HepG2 (cell line): Measurements from ENCODE around the gene IQCK. TPM values are rescaled to one million over a fixed set of nuclear protein-coding genes. Genes with fewer than 3 reads are reported as not detected.

Source experiments
- AFF4 ChIP-seq: sonication (generic); formaldehyde crosslinking; IDR thresholded peaks from 2 replicates; pipeline ENCODE4 v1.4.0; 2020; ENCODE audit warnings: missing genetic modification reagents
- ARID3A ChIP-seq: IDR thresholded peaks from 2 replicates; pipeline ENCODE4 v1.6.1; 2012; ENCODE audit warnings: low read depth, low read length, improper control_type of control experiment
- CBX1 ChIP-seq: IDR thresholded peaks from one replicate; pipeline ENCODE4 v1.6.1; 2016; ENCODE audit warnings: antibody characterized with exemption, low read depth
- CBX2 ChIP-seq, 2 experiments: fragments of 200-600 bp in 1 of 2; sonication (generic); formaldehyde crosslinking in 1 of 2; IDR thresholded peaks; 2 replicates each; pipeline versions ENCODE4 v1.7.0 to v1.8.1; 2018 to 2022; ENCODE audit warnings: low read depth in 2 of 2, low read length in 1 of 2, mild to moderate bottlenecking in 1 of 2, missing genetic modification reagents in 1 of 2
- HDAC6 ChIP-seq: fragments of 200-600 bp; sonication (generic); IDR thresholded peaks from 2 replicates; pipeline ENCODE4 v1.7.0; 2017; ENCODE audit warnings: mild to moderate bottlenecking, antibody characterized with exemption, low read length, low read depth
- LBX2 ChIP-seq: sonication (generic); formaldehyde crosslinking; IDR thresholded peaks from 2 replicates; pipeline ENCODE4 v1.5.0; 2020; ENCODE audit warnings: missing genetic modification reagents, mild to moderate bottlenecking, borderline replicate concordance
- NCOA2 ChIP-seq: sonication (generic); formaldehyde crosslinking; IDR thresholded peaks from 2 replicates; pipeline ENCODE4 v1.8.0; 2022; ENCODE audit warnings: inconsistent platforms
- NR2F2 ChIP-seq: IDR thresholded peaks from 2 replicates; pipeline ENCODE4 v1.6.1; 2012; ENCODE audit warnings: low read depth, inconsistent platforms, borderline replicate concordance
- NR3C1 ChIP-seq: sonication (generic); formaldehyde crosslinking; IDR thresholded peaks from 2 replicates; pipeline ENCODE4 v1.4.0; 2020; ENCODE audit warnings: missing genetic modification reagents
- ONECUT2 ChIP-seq: sonication (generic); formaldehyde crosslinking; IDR thresholded peaks from 2 replicates; pipeline ENCODE4 v1.4.0; 2020; ENCODE audit warnings: missing genetic modification reagents
- PHF20 ChIP-seq: sonication (generic); formaldehyde crosslinking; IDR thresholded peaks from 2 replicates; pipeline ENCODE4 v1.5.0; 2020; ENCODE audit warnings: mild to moderate bottlenecking, missing genetic modification reagents
- POLR2AphosphoS2 ChIP-seq: IDR thresholded peaks from 2 replicates; pipeline ENCODE4 v1.6.1; 2011; ENCODE audit warnings: low read depth, low read length, improper control_type of control experiment
- RARA ChIP-seq: IDR thresholded peaks from 2 replicates; pipeline ENCODE4 v1.6.1; 2016; ENCODE audit warnings: missing genetic modification reagents, missing compliant biosample characterization
- RARG ChIP-seq: sonication (generic); formaldehyde crosslinking; IDR thresholded peaks from 2 replicates; pipeline ENCODE4 v1.4.0; 2020; ENCODE audit warnings: low read depth, mild to moderate bottlenecking, missing genetic modification reagents
- SATB2 ChIP-seq: sonication (generic); formaldehyde crosslinking; IDR thresholded peaks from 2 replicates; pipeline ENCODE4 v1.5.0; 2020; ENCODE audit warnings: missing genetic modification reagents
- ZBTB25 ChIP-seq: IDR thresholded peaks from 2 replicates; pipeline ENCODE4 v1.6.1; 2018; ENCODE audit warnings: missing genetic modification reagents
- ZBTB42 ChIP-seq: sonication (generic); formaldehyde crosslinking; IDR thresholded peaks from 2 replicates; pipeline ENCODE4 v1.5.0; 2020; ENCODE audit warnings: mild to moderate bottlenecking, missing genetic modification reagents
- ZFP82 ChIP-seq: sonication (generic); formaldehyde crosslinking; IDR thresholded peaks from 2 replicates; pipeline ENCODE4 v1.5.1; 2020; ENCODE audit warnings: mild to moderate bottlenecking, missing genetic modification reagents, borderline replicate concordance
- ZNF224 ChIP-seq: sonication (generic); formaldehyde crosslinking; IDR thresholded peaks from 2 replicates; pipeline ENCODE4 v1.5.0; 2020; ENCODE audit warnings: mild to moderate bottlenecking, missing genetic modification reagents
- ZNF333 ChIP-seq: sonication (generic); formaldehyde crosslinking; IDR thresholded peaks from 2 replicates; pipeline ENCODE4 v1.4.0; 2020; ENCODE audit warnings: mild to moderate bottlenecking, missing genetic modification reagents, borderline replicate concordance
- ZNF496 ChIP-seq: sonication (generic); formaldehyde crosslinking; IDR thresholded peaks from 2 replicates; pipeline ENCODE4 v1.8.1; 2023; ENCODE audit warnings: mild to moderate bottlenecking, moderate library complexity, missing genetic modification reagents; ENCODE audit not compliant: insufficient replicate concordance
- ZNF572 ChIP-seq: sonication (generic); formaldehyde crosslinking; IDR thresholded peaks from 2 replicates; pipeline ENCODE4 v1.5.1; 2020; ENCODE audit warnings: mild to moderate bottlenecking, missing genetic modification reagents
- ZNF850 ChIP-seq: sonication (generic); formaldehyde crosslinking; conservative IDR thresholded peaks from 2 replicates; pipeline ENCODE4 v1.9.0; 2021; ENCODE audit warnings: mild to moderate bottlenecking, missing genetic modification reagents
- polyA plus RNA-seq, 8 experiments: library from polyadenylated mRNA; depleted of rRNA in 3 of 8; stranded (reverse) in 7 of 8; unstranded in 1 of 8; fragments of >200 nt; fragmentation: Illumina TruSeq in 4 of 8; extraction: Trizol in 4 of 8; gene quantifications; 2 replicates each; pipeline versions ENCODE4 v1.2.1 to v1.2.3, GENCODE V29; 2011 to 2016; ENCODE audit warnings: low read depth in 4 of 8, missing spikeins in 1 of 8, mixed read lengths in 1 of 8; ENCODE audit not compliant: insufficient read depth in 1 of 8
- total RNA-seq, 5 experiments: library from RNA; depleted of rRNA; stranded (reverse); fragments of >200 nt; fragmentation: Illumina TruSeq; extraction: Trizol; gene quantifications; 2 replicates each; pipeline ENCODE4 v1.2.3, GENCODE V29; 2016; ENCODE audit warnings: low read depth in 1 of 5

IQCK gene
- total and polyA plus RNA-seq, 2 of the 13 experiments (the other 11 are each of a cell fraction or from before 2014, with no cell fraction given) = 5.1 to 7.3 TPM

- TF ChIP-seq LBX2 (peak; percentile 99), HDAC6 (0 out of 2 replicates have a peak, but pooled peaks have one; percentile 50), ZNF572 (CRISPR knock-in tag) (peak; percentile 98), NR3C1 (no peak), ZNF333 (CRISPR knock-in tag) (peak; percentile 83; the same call in 1 of the 2 replicates), SATB2 (CRISPR knock-in tag) (peak; percentile 59), ZNF850 (CRISPR knock-in tag) (0 out of 2 replicates have a peak, but pooled peaks have one; percentile 12), AFF4 (CRISPR knock-in tag) (0 out of 2 replicates have a peak, but pooled peaks have one; percentile 15), ZBTB42 (CRISPR knock-in tag) (peak; percentile 89), CBX2 (IDR thresholded peaks at IDR 0.05; ENCODE audit: low read depth, low read length) (no peak), CBX2 (CRISPR knock-in tag; IDR thresholded peaks at IDR 0.05; ENCODE audit: low read depth) (no peak; the same call in 1 of the 2 replicates), POLR2AphosphoS2 (no peak), ONECUT2 (CRISPR knock-in tag) (no peak), ZBTB25 (CRISPR knock-in tag) (peak; percentile 97), ARID3A (no peak), RARG (CRISPR knock-in tag) (peak; percentile 99), NR2F2 (peak; percentile 48; the same call in 1 of the 2 replicates), PHF20 (CRISPR knock-in tag) (peak; percentile 95), RARA (CRISPR knock-in tag) (peak; percentile 68), ZFP82 (0 out of 2 replicates have a peak, but pooled peaks have one; percentile 59), ZNF496 (CRISPR knock-in tag) (no peak), ZNF224 (peak; percentile 94), CBX1 (no peak), NCOA2 (CRISPR knock-in tag) (peak; percentile 37)
These were observed at the start of gene IQCK, which contains the start of gene KNOP1 (continued) for GRCh38 chr16:19717741-19718623.
